GM18502 (cell line): ENCODE data around the gene CTNNBL1.

Source experiments
- ATAC-seq: cut with Tn5 transposase; IDR thresholded peaks from one replicate; pipeline ENCODE4 v1.9.1; 2021; ENCODE audit warnings: mild to moderate bottlenecking; ENCODE audit not compliant: unreplicated experiment, poor library complexity

The CTNNBL1 gene

GRCh38 chr20:37892001-37892400 lies 198.2 kb downstream of the CTNNBL1 start:
- no peak for ATAC-seq

GRCh38 chr20:37893566-37894241 lies 199.9 kb downstream of the CTNNBL1 start:
- no peak for ATAC-seq

GRCh38 chr20:37894454-37894853 lies 200.6 kb downstream of the CTNNBL1 start:
- ATAC-seq: no peak

GRCh38 chr20:37895166-37895565 lies 201.3 kb downstream of the CTNNBL1 start:
- ATAC-seq: no peak

GRCh38 chr20:37896932-37897548 lies 203.2 kb downstream of the CTNNBL1 start:
- no peak for ATAC-seq

- no peak for ATAC-seq
Observed at GRCh38 chr20:37898233-37899104, 204.6 kb downstream of the CTNNBL1 start.

- ATAC-seq: no peak
Observed at GRCh38 chr20:37899105-37900045, 205.5 kb downstream of the CTNNBL1 start.

- ATAC-seq: no peak
Observed at GRCh38 chr20:37901240-37901639, 207.4 kb downstream of the CTNNBL1 start.

GRCh38 chr20:37901654-37902503 lies 208.0 kb downstream of the CTNNBL1 start:
- no peak for ATAC-seq

- no peak for ATAC-seq
Observed at GRCh38 chr20:37902504-37903313, 208.9 kb downstream of the CTNNBL1 start, which contains the start of gene VSTM2L. Gene VSTM2L, plus strand, starts transcription at chr20:37903127. Its CDS starts 224 bp downstream, at chr20:37903351.

- no peak for ATAC-seq
Observed at GRCh38 chr20:37903317-37904007, 209.6 kb downstream of the CTNNBL1 start.

GRCh38 chr20:37904008-37904642 lies 210.3 kb downstream of the CTNNBL1 start:
- no peak for ATAC-seq

- ATAC-seq: no peak
Observed at GRCh38 chr20:37904845-37905373, 211.1 kb downstream of the CTNNBL1 start.

- ATAC-seq: no peak
Observed at GRCh38 chr20:37905671-37906613, 212.1 kb downstream of the CTNNBL1 start.

- ATAC-seq: no peak
Observed at GRCh38 chr20:37907330-37907676, 213.5 kb downstream of the CTNNBL1 start.
